Activated CD4-positive, alpha-beta memory T cell treated with anti-CD3 and anti-CD28 coated beads, Interleukin-2, amount 10 ng/mL, durations not matched to agents 7 days and 5 days (primary cell): Measurements from ENCODE around the gene MFSD2B. TPM values are rescaled to one million over a fixed set of nuclear protein-coding genes. Genes with fewer than 3 reads are reported as not detected.
A peak's percentile ranks its signal among the peaks of the same experiment; 100 is the strongest.

Experiments
- CTCF ChIA-PET: fragments of 350-600 bp; sonication (Branson Sonifier 250); formaldehyde crosslinking; loops from one replicate; lab custom pipeline; 2021; ENCODE audit warnings: antibody characterized with exemption, inconsistent platforms; lab: Charles Lee
- POLR2A ChIA-PET: fragments of 350-600 bp; sonication (Branson Sonifier 250); formaldehyde crosslinking; loops from one replicate; lab custom pipeline; 2021; ENCODE audit warnings: antibody characterized with exemption; lab: Charles Lee
- DNase-seq: peaks from one replicate; pipeline ENCODE4 v3.0.0-alpha.2; 2020
- H3K27ac Mint-ChIP-seq: one replicate; pipeline ENCODE4 v1.8.0; 2021; ENCODE audit warnings: mild to moderate bottlenecking, mixed read lengths
- H3K27me3 Mint-ChIP-seq: one replicate; pipeline ENCODE4 v1.8.0; 2021; ENCODE audit warnings: mixed read lengths
- H3K36me3 Mint-ChIP-seq: one replicate; pipeline ENCODE4 v1.8.0; 2021; ENCODE audit warnings: low read depth, mixed read lengths
- H3K4me1 Mint-ChIP-seq: one replicate; pipeline ENCODE4 v1.8.0; 2021; ENCODE audit warnings: mixed read lengths
- H3K4me3 Mint-ChIP-seq: one replicate; pipeline ENCODE4 v1.8.0; 2021; ENCODE audit warnings: mild to moderate bottlenecking, mixed read lengths
- H3K9me3 Mint-ChIP-seq: one replicate; pipeline ENCODE4 v1.8.0; 2021; ENCODE audit warnings: mixed read lengths
- total RNA-seq, 2 experiments: library from RNA; stranded (reverse); gene quantifications; one replicate each; pipeline ENCODE4 v1.2.3, GENCODE V29; 2021

The MFSD2B gene
- total RNA-seq, 2 experiments from 2014 or later = 0.20 TPM; not detected in 1

DNA sequence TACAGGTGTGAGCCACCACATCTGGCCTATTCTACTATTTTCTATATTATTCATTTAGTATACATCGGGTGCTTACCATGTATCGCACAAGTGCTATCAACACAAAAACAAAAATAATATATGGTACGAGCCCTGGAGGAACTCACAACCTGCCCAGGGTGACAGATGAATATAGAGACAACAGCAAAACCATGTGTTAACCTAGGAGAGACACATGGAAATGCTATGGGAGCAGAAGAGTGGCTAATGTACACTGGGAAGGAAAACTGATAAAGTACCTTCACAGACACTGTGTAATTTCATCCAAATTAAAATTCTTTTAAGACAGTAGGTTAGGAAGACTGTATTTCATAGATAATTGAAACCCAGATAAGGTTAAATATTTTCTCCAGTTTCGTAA, 62.4 kb downstream of the MFSD2B start:
- Mint-ChIP-seq H3K4me3 (no peak overlapping the region), H3K4me1 (peaks cover 36% of the 10 kb centered on the region), H3K9me3 (no peaks in the 10 kb centered on the region), H3K27ac (no peak overlapping the region), H3K36me3 (peaks cover 42% of the 10 kb centered on the region), H3K27me3 (no peaks in the 10 kb centered on the region)
- CTCF ChIA-PET = interaction anchor here (1.9 to 2.8 kb wide), 3 partner anchors 12 to 248 kb away, joined by 4 to 12 read pairs (median 11); partner anchors contain the start of gene TP53I3
- no peak for DNase-seq
- POLR2A ChIA-PET = no interaction called here

DNA sequence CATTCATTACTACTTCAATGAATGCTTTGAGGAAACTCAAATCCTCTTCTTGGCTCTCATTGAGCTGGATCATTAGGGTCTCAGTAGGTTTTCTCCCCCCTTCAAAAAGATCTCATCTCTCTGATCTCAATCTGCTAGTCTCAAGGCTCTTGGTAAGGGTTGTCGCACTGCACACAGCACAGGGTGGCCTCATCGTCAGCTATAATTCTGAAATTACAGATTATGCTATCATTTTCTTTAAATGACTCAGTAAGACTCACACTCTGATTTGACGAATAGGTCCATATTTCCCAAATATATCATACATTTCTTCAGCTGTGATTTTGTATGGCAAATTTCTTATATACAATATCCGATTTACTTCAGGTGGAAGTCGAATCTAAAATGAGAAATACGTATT, 63.9 kb downstream of the MFSD2B start:
- Mint-ChIP-seq H3K27me3 (no peaks in the 10 kb centered on the region), H3K27ac (no peak overlapping the region), H3K4me3 (no peak overlapping the region), H3K36me3 (peaks cover 30% of the 10 kb centered on the region), H3K4me1 (peaks cover 44% of the 10 kb centered on the region), H3K9me3 (no peaks in the 10 kb centered on the region)
- ChIA-PET CTCF (interaction anchor here (1.9 to 2.8 kb wide), 3 partner anchors 10 to 249 kb away, joined by 4 to 12 read pairs (median 11); partner anchors contain the start of gene TP53I3), POLR2A (interaction anchor here (0.5 kb wide), 1 partner anchor 48 kb away, joined by 3 read pairs; no protein-coding TSS in a partner anchor)
- no peak for DNase-seq

DNA sequence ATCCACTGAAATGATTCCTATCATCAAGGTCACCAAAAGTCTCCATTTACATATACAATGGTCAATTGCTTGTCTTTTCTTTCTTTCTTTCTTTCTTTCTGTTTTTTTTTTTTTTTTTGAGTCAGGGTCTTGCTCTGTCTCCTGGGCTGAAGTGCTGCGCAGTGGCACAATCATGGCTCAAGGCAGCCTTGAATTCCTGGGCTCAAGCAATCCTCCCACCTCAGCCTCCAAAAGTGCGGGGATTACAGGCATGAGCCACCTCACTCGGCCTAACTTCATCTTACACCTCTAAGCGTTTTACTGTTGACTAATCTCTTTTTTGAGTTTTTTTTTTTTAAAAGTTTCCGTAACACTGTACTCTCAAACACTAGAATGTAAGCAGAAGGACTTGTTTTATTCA, 65.4 kb downstream of the MFSD2B start:
- CTCF ChIA-PET = interaction anchor here (2.1 to 2.4 kb wide), 2 partner anchors 10 to 251 kb away, joined by 6 to 10 read pairs; partner anchors contain the start of gene TP53I3
- Mint-ChIP-seq H3K27me3 (no peaks in the 10 kb centered on the region), H3K4me1 (peaks cover 41% of the 10 kb centered on the region), H3K27ac (peak overlapping the region; percentile 96), H3K36me3 (peaks cover 20% of the 10 kb centered on the region), H3K9me3 (no peaks in the 10 kb centered on the region), H3K4me3 (peak overlapping the region; percentile 98)
- POLR2A ChIA-PET = interaction anchor here (2.8 to 3.4 kb wide), 2 partner anchors 28 to 149 kb away, joined by 34 to 64 read pairs; partner anchors contain the start of genes ATAD2B and WDCP
- DNase-seq = no peak

Other genes starting within 250 kb of the MFSD2B start
- gene ATAD2B, start 83.0 kb upstream of the MFSD2B start, total RNA-seq = 10 to 100 TPM; 17.6 to 19.5 TPM
- gene UBXN2A, start 69.6 kb upstream of the MFSD2B start, total RNA-seq = 10 to 100 TPM; 11.5 to 12.3 TPM
- gene WDCP, start 37.3 kb downstream of the MFSD2B start, total RNA-seq = 10 to 100 TPM; 18.5 to 19.1 TPM
- 1 to 10 TPM; 4.8 to 5.5 TPM for gene FKBP1B, start 39.7 kb downstream of the MFSD2B start, total RNA-seq
- 10 to 100 TPM; 87.4 to 88.2 TPM for gene SF3B6, start 66.2 kb downstream of the MFSD2B start, total RNA-seq
- 1 to 10 TPM; 2.7 to 2.9 TPM for gene TP53I3, start 74.7 kb downstream of the MFSD2B start, total RNA-seq
- not detected for gene PFN4, start 113.2 kb downstream of the MFSD2B start, total RNA-seq
- gene FAM228B, start 113.4 kb downstream of the MFSD2B start, total RNA-seq = 1 to 10 TPM; 7.2 to 8.4 TPM
- under 1 TPM in 1 of 2 experiments, not detected in 1; 0.23 TPM for gene FAM228A, start 165.0 kb downstream of the MFSD2B start, total RNA-seq